ENCODE results near the gene CAPN5.

GRCh38 chr11:77175021-77175842 lies 108.5 kb downstream of the CAPN5 start:
- TF ChIP-seq POLR2AphosphoS5 (IDR thresholded peaks at IDR 0.05; ENCODE audit: insufficient read depth in 1 of 2, low read depth in 1 of 2) (no peak), POLR2A (IDR thresholded peaks at IDR 0.05) (no peak)
- TF ChIP-seq, protein P1, sequence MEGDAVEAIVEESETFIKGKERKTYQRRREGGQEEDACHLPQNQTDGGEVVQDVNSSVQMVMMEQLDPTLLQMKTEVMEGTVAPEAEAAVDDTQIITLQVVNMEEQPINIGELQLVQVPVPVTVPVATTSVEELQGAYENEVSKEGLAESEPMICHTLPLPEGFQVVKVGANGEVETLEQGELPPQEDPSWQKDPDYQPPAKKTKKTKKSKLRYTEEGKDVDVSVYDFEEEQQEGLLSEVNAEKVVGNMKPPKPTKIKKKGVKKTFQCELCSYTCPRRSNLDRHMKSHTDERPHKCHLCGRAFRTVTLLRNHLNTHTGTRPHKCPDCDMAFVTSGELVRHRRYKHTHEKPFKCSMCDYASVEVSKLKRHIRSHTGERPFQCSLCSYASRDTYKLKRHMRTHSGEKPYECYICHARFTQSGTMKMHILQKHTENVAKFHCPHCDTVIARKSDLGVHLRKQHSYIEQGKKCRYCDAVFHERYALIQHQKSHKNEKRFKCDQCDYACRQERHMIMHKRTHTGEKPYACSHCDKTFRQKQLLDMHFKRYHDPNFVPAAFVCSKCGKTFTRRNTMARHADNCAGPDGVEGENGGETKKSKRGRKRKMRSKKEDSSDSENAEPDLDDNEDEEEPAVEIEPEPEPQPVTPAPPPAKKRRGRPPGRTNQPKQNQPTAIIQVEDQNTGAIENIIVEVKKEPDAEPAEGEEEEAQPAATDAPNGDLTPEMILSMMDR (IDR thresholded peaks at IDR 0.05) = no peak
